ENCODE measurements around the gene GPR63. TPM values are rescaled to one million over a fixed set of nuclear protein-coding genes. Genes with fewer than 3 reads are reported as not detected.

The GPR63 gene
- polyA plus RNA-seq, 1 experiment: 1.6 TPM

- ChIA-PET POLR2A (no interaction called here), CTCF (no interaction called here)
- DNase-seq (ENCODE audit: low read depth, low spot score): no peak
- Histone ChIP-seq H3K9me3 (ENCODE audit: control insufficient read depth, insufficient read depth, low read length) (no peaks in the 10 kb centered on the region), H3K27me3 (ENCODE audit: control insufficient read depth, insufficient read depth, low read length) (no peaks in the 10 kb centered on the region), H3K27ac (ENCODE audit: low read depth, low read length) (no peak overlapping the region), H3K4me3 (ENCODE audit: low read depth, low read length) (no peak overlapping the region)
- no peak for TF ChIP-seq CTCF (IDR thresholded peaks at IDR 0.05; ENCODE audit: low read depth, low read length)
Observed at GRCh38 chr6:96826865-96827264, 10.4 kb downstream of the GPR63 start.

- no peak for TF ChIP-seq CTCF (IDR thresholded peaks at IDR 0.05; ENCODE audit: low read depth, low read length)
- CTCF ChIA-PET: no interaction called here
- POLR2A ChIA-PET: no interaction called here
- DNase-seq (ENCODE audit: low read depth, low spot score): no peak
- Histone ChIP-seq H3K27ac (ENCODE audit: low read depth, low read length) (no peak overlapping the region), H3K27me3 (ENCODE audit: control insufficient read depth, insufficient read depth, low read length) (no peaks in the 10 kb centered on the region), H3K4me3 (ENCODE audit: low read depth, low read length) (no peak overlapping the region), H3K9me3 (ENCODE audit: control insufficient read depth, insufficient read depth, low read length) (no peaks in the 10 kb centered on the region)
Observed at GRCh38 chr6:96823743-96824142, 13.5 kb downstream of the GPR63 start.

- no peak overlapping the region for H3K4me3 ChIP-seq (ENCODE audit: low read depth, low read length)
- DNase-seq (ENCODE audit: low read depth, low spot score): no peak
- H3K27me3 ChIP-seq (ENCODE audit: control insufficient read depth, insufficient read depth, low read length): no peaks in the 10 kb centered on the region
- H3K27ac ChIP-seq (ENCODE audit: low read depth, low read length): no peak overlapping the region
- TF ChIP-seq CTCF (IDR thresholded peaks at IDR 0.05; ENCODE audit: low read depth, low read length): no peak
- ChIA-PET POLR2A (no interaction called here), CTCF (no interaction called here)
- no peaks in the 10 kb centered on the region for H3K9me3 ChIP-seq (ENCODE audit: control insufficient read depth, insufficient read depth, low read length)
Observed at GRCh38 chr6:96821034-96821433, 16.2 kb downstream of the GPR63 start.

- no peak for DNase-seq (ENCODE audit: low read depth, low spot score)
- no peaks in the 10 kb centered on the region for H3K9me3 ChIP-seq (ENCODE audit: control insufficient read depth, insufficient read depth, low read length)
- TF ChIP-seq CTCF (IDR thresholded peaks at IDR 0.05; ENCODE audit: low read depth, low read length): no peak
- POLR2A ChIA-PET: interaction anchor here (1.1 kb wide), 1 partner anchor 61 kb away, joined by 3 read pairs; no protein-coding TSS in a partner anchor
- no peaks in the 10 kb centered on the region for H3K27me3 ChIP-seq (ENCODE audit: control insufficient read depth, insufficient read depth, low read length)
- peak overlapping the region; percentile 8 for H3K4me3 ChIP-seq (ENCODE audit: low read depth, low read length)
- CTCF ChIA-PET: interaction anchor here (1.7 kb wide), 1 partner anchor 82 kb away, joined by 4 read pairs; no protein-coding TSS in a partner anchor
- H3K27ac ChIP-seq (ENCODE audit: low read depth, low read length): peak overlapping the region; percentile 41
Observed at GRCh38 chr6:96816301-96816817, 20.9 kb downstream of the GPR63 start.

GRCh38 chr6:96814625-96815024 lies 22.7 kb downstream of the GPR63 start:
- no peak for TF ChIP-seq CTCF (IDR thresholded peaks at IDR 0.05; ENCODE audit: low read depth, low read length)
- POLR2A ChIA-PET: interaction anchor here (0.6 kb wide), 1 partner anchor 110 kb away, joined by 4 read pairs; no protein-coding TSS in a partner anchor
- Histone ChIP-seq H3K4me3 (ENCODE audit: low read depth, low read length) (no peak overlapping the region), H3K27ac (ENCODE audit: low read depth, low read length) (no peak overlapping the region), H3K9me3 (ENCODE audit: control insufficient read depth, insufficient read depth, low read length) (no peaks in the 10 kb centered on the region), H3K27me3 (ENCODE audit: control insufficient read depth, insufficient read depth, low read length) (no peaks in the 10 kb centered on the region)
- DNase-seq (ENCODE audit: low read depth, low spot score): no peak
- CTCF ChIA-PET: no interaction called here
